GM18951 (cell line): ENCODE results near the gene ARHGAP29.
"Not testable (repeated sequence)": the region's sequence is repeated elsewhere in the genome, so short reads cannot be mapped to it uniquely, and the experiment has no call there.

ENCODE experiments used
- POLR2A ChIP-seq: IDR thresholded peaks from 4 replicates; pipeline ENCODE4 v1.6.1; 2011; ENCODE audit warnings: mild to moderate bottlenecking; ENCODE audit not compliant: insufficient read length, insufficient read depth; ENCODE audit errors: extremely low read depth
- in situ Hi-C: fragments of 300-500 bp; cut with MboI; formaldehyde crosslinking; loops from one replicate; pipeline ENCODE4 v1.12.0; 2022; ENCODE audit warnings: low sequenced_read_pairs, mixed read lengths, inconsistent platforms; ENCODE audit not compliant: unreplicated experiment

ARHGAP29 gene

GRCh38 chr1:94160811-94161210 is 76.6 kb downstream of the ARHGAP29 start:
- in situ Hi-C loops = no loop called here
- no peak for TF ChIP-seq POLR2A

- no peak for TF ChIP-seq POLR2A
- in situ Hi-C loops = no loop called here
These were observed 81.2 kb downstream of the ARHGAP29 start for GRCh38 chr1:94156096-94156625.

GRCh38 chr1:94154989-94155388 is 82.4 kb downstream of the ARHGAP29 start:
- no peak for TF ChIP-seq POLR2A
- in situ Hi-C loops = no loop called here

GRCh38 chr1:94153133-94153532 is 84.3 kb downstream of the ARHGAP29 start:
- TF ChIP-seq POLR2A = no peak
- in situ Hi-C loops = no loop called here

- in situ Hi-C loops = not testable (repeated sequence)
These were observed 88.2 kb downstream of the ARHGAP29 start for GRCh38 chr1:94149166-94149565.

- TF ChIP-seq POLR2A = no peak
- in situ Hi-C loops = no loop called here
These were observed 91.1 kb downstream of the ARHGAP29 start for GRCh38 chr1:94146273-94146672.

GRCh38 chr1:94144836-94145235 is 92.5 kb downstream of the ARHGAP29 start:
- in situ Hi-C loops = no loop called here
- TF ChIP-seq POLR2A = no peak

GRCh38 chr1:94143809-94144176 is 93.6 kb downstream of the ARHGAP29 start:
- no peak for TF ChIP-seq POLR2A
- in situ Hi-C loops = no loop called here

GRCh38 chr1:94143173-94143808 is 94.1 kb downstream of the ARHGAP29 start:
- no peak for TF ChIP-seq POLR2A
- in situ Hi-C loops = no loop called here

- in situ Hi-C loops = no loop called here
- no peak for TF ChIP-seq POLR2A
These were observed 94.8 kb downstream of the ARHGAP29 start for GRCh38 chr1:94142583-94142982.

- in situ Hi-C loops = no loop called here
- no peak for TF ChIP-seq POLR2A
These were observed 95.4 kb downstream of the ARHGAP29 start for GRCh38 chr1:94142022-94142421.

GRCh38 chr1:94132111-94132510 is 105.3 kb downstream of the ARHGAP29 start:
- no peak for TF ChIP-seq POLR2A
- in situ Hi-C loops = no loop called here

GRCh38 chr1:94130851-94131595 is 106.4 kb downstream of the ARHGAP29 start:
- in situ Hi-C loops = no loop called here

GRCh38 chr1:94126651-94127050 is 110.7 kb downstream of the ARHGAP29 start:
- in situ Hi-C loops = no loop called here
- TF ChIP-seq POLR2A = no peak

More at GRCh38 chr1:94130851-94131595, 106.4 kb downstream of the ARHGAP29 start:
- TF ChIP-seq POLR2A = no peak
